HepG2 (cell line): Measurements from ENCODE around the gene SYTL1. TPM values are rescaled to one million over a fixed set of nuclear protein-coding genes. Genes with fewer than 3 reads are reported as not detected.

Source experiments
- ATAC-seq: fragments of 200-7000 bp; cut with Tn5 transposase; 3 replicates; pipeline ENCODE4 v1.9.1; 2020; ENCODE audit warnings: mild to moderate bottlenecking, moderate library complexity
- BruUV-seq: library from RNA; stranded (reverse); fragments of 400-500 nt; replicated peaks from 2 replicates; lab custom pipeline; 2021; lab: Mats Ljungman, UMichigan
- CTCF ChIA-PET: fragments of 300-600 bp; formaldehyde crosslinking; extraction: SDS; loops from one replicate; lab custom pipeline; 2021; ENCODE audit warnings: low total read pairs, inconsistent platforms, low intra/inter-chr PET ratio; lab: Yijun Ruan, JAX
- POLR2A ChIA-PET: fragments of 350-600 bp; sonication (Branson Sonifier 250); formaldehyde crosslinking; loops from one replicate; lab custom pipeline; 2020; ENCODE audit warnings: antibody characterized with exemption, inconsistent platforms; lab: Yijun Ruan, JAX
- DNase-seq: peaks from one replicate; pipeline ENCODE4 v3.0.0-alpha.2; 2015; ENCODE audit warnings: low spot score
- FAIRE-seq: peaks from 3 replicates; lab custom pipeline; 2011; peaks lifted over from hg19 to GRCh38; lab: Jason Lieb, UNC
- H2AFZ ChIP-seq: one replicate; pipeline ENCODE4 v1.6.1; 2011; ENCODE audit warnings: low read length, inconsistent platforms
- H3K27ac ChIP-seq: fragments of 300-600 bp; 3 replicates; pipeline ENCODE4 v1.8.0; 2011; ENCODE audit warnings: mixed run types, mild to moderate bottlenecking, mixed read lengths, low read length, inconsistent platforms; ENCODE audit not compliant: insufficient read depth; ENCODE audit errors: extremely low read length
- H3K27me3 ChIP-seq, 2 experiments: fragments of 200-600 bp in 1 of 2; 2 replicates in 1 of 2; 3 replicates in 1 of 2; pipeline versions ENCODE4 v1.6.0 to v1.8.0; 2011; ENCODE audit warnings: low read length in 2 of 2, mild to moderate bottlenecking in 2 of 2, moderate library complexity in 2 of 2, inconsistent platforms in 1 of 2; ENCODE audit not compliant: insufficient read depth in 2 of 2, control insufficient read depth in 1 of 2
- H3K36me3 ChIP-seq, 2 experiments: fragments of 200-600 bp in 1 of 2; replicated peaks in 1 of 2; 2 replicates in 1 of 2; 3 replicates in 1 of 2; pipeline versions ENCODE4 v1.5.1 to v1.8.0; 2011; ENCODE audit warnings: low read length in 2 of 2, inconsistent platforms in 1 of 2; ENCODE audit not compliant: insufficient read depth in 2 of 2, control insufficient read depth in 1 of 2
- H3K4me1 ChIP-seq: 2 replicates; pipeline ENCODE4 v1.5.1; 2012; ENCODE audit warnings: low read length, inconsistent platforms; ENCODE audit not compliant: insufficient read depth
- H3K4me2 ChIP-seq: 2 replicates; pipeline ENCODE4 v1.6.0; 2011; ENCODE audit warnings: low read depth, low read length, inconsistent platforms
- H3K4me3 ChIP-seq, 3 experiments: fragments of 200-600 bp in 1 of 3; sonication (generic), shearing (Covaris generic) in 1 of 3; replicated peaks in 1 of 3; 2 replicates each; pipeline ENCODE4 v1.5.1; 2011 to 2016; ENCODE audit warnings: low read length in 3 of 3, inconsistent platforms in 2 of 3, low read depth in 2 of 3, mild to moderate bottlenecking in 2 of 3, control low read depth in 1 of 3, mixed read lengths in 1 of 3; ENCODE audit not compliant: insufficient read depth in 1 of 3
- H3K79me2 ChIP-seq: one replicate; pipeline ENCODE4 v1.6.1; 2011; ENCODE audit warnings: low read length, inconsistent platforms; ENCODE audit not compliant: insufficient read depth
- H3K9ac ChIP-seq: 2 replicates; pipeline ENCODE4 v1.6.0; 2011; ENCODE audit warnings: mild to moderate bottlenecking, low read depth, low read length, inconsistent platforms; ENCODE audit not compliant: insufficient read depth
- H3K9me3 ChIP-seq: 2 replicates; pipeline ENCODE4 v1.5.1; 2012; ENCODE audit warnings: mild to moderate bottlenecking, low read length
- H4K20me1 ChIP-seq: 2 replicates; pipeline ENCODE4 v1.6.0; 2011; ENCODE audit warnings: inconsistent platforms, mild to moderate bottlenecking, low read length, moderate library complexity; ENCODE audit not compliant: insufficient read depth
- ATRX ChIP-seq: sonication (generic); formaldehyde crosslinking; IDR thresholded peaks from 2 replicates; pipeline ENCODE4 v1.4.0; 2020; ENCODE audit warnings: missing genetic modification reagents, borderline replicate concordance
- CCDC6 ChIP-seq: sonication (generic); formaldehyde crosslinking; IDR thresholded peaks from 2 replicates; pipeline ENCODE4 v1.8.1; 2022; ENCODE audit warnings: mild to moderate bottlenecking, missing genetic modification reagents, moderate library complexity
- E2F1 ChIP-seq: sonication (generic); formaldehyde crosslinking; IDR thresholded peaks from 2 replicates; pipeline ENCODE4 v1.5.0; 2020; ENCODE audit warnings: missing genetic modification reagents
- ZBTB46 ChIP-seq: sonication (generic); formaldehyde crosslinking; IDR thresholded peaks from 2 replicates; pipeline ENCODE4 v1.4.0; 2020; ENCODE audit warnings: mild to moderate bottlenecking, missing genetic modification reagents, borderline replicate concordance
- WGBS: methylation state at CpG from one replicate; pipeline ENCODE4 v1.1.6; 2017; ENCODE audit warnings: low lambda C conversion rate; 5-methylcytosine and 5-hydroxymethylcytosine counted together
- in situ Hi-C: cut with HindIII; loops from 2 replicates; pipeline ENCODE4 v1.10.0; 2017; ENCODE audit warnings: low pct_unique_long_range_greater_than_20kb; ENCODE audit not compliant: extremely low pct_ligation_motif_present
- intact Hi-C: fragments of 100-400 bp; cut with micrococcal nuclease; formaldehyde crosslinking; loops from one replicate; pipeline ENCODE4 v1.10.0; 2022; ENCODE audit not compliant: unreplicated experiment
- polyA plus RNA-seq, 8 experiments: library from polyadenylated mRNA; depleted of rRNA in 3 of 8; stranded (reverse) in 7 of 8; unstranded in 1 of 8; fragments of >200 nt; fragmentation: Illumina TruSeq in 4 of 8; extraction: Trizol in 4 of 8; gene quantifications; 2 replicates each; pipeline versions ENCODE4 v1.2.1 to v1.2.3, GENCODE V29; 2011 to 2016; ENCODE audit warnings: low read depth in 4 of 8, missing spikeins in 1 of 8, mixed read lengths in 1 of 8; ENCODE audit not compliant: insufficient read depth in 1 of 8
- total RNA-seq, 5 experiments: library from RNA; depleted of rRNA; stranded (reverse); fragments of >200 nt; fragmentation: Illumina TruSeq; extraction: Trizol; gene quantifications; 2 replicates each; pipeline ENCODE4 v1.2.3, GENCODE V29; 2016; ENCODE audit warnings: low read depth in 1 of 5

SYTL1 gene
- total and polyA plus RNA-seq, 2 of the 13 experiments (the other 11 are each of a cell fraction or from before 2014, with no cell fraction given), result 11.1 to 17.8 TPM

DNA sequence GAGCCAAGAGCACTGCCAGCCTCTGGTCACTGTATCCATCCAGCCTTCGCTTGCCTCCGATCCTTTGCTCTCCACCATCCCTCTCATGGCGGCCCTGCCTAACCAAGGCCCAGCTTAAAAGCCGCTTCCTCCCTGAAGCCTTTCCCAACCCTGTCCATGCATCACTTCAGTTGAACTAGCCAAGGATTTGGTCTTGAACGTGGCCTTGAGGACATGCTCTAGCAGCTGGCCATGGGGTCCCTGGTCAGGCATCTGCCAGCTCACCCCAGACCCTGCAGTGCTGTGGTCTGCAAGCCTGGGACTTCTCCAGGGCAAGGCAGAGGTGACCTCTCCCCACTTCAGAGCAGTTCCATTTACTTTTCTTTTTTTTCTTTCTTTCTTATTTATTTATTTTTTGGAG lies 5.1 kb upstream of the SYTL1 start (continued):
- TF ChIP-seq CCDC6 (no peak), ZBTB46 (no peak)

- 98% methylated on average over 5 of the region's 6 CpGs for WGBS
- intact Hi-C loops, result no loop called here
Observed at GRCh38 chr1:27338751-27339150, 3.1 kb upstream of the SYTL1 start.

More at GRCh38 chr1:27338751-27339150, 3.1 kb upstream of the SYTL1 start:
- no TSS peak for BruUV-seq
- Histone ChIP-seq H3K27ac (no peak overlapping the region), H3K36me3 (peaks cover 15 to 20% of the 10 kb centered on the region in 2 experiments; a peak in 4 of 5 replicates), H4K20me1 (no peaks in the 10 kb centered on the region), H2AFZ (no peak overlapping the region), H3K4me2 (no peak overlapping the region), H3K9ac (no peak overlapping the region), H3K9me3 (no peaks in the 10 kb centered on the region), H3K4me3 (no peak overlapping the region), H3K27me3 (no peaks in the 10 kb centered on the region; a peak in 1 of 5 replicates), H3K4me1 (peaks cover 16% of the 10 kb centered on the region), H3K79me2 (no peaks in the 10 kb centered on the region)
- DNase-seq (no peak), FAIRE-seq (no peak), ATAC-seq (no peak)
- in situ Hi-C loops, result no loop called here
- TF ChIP-seq ATRX (CRISPR knock-in tag) (no peak), E2F1 (CRISPR knock-in tag) (no peak)
- ChIA-PET CTCF (no interaction called here), POLR2A (no interaction called here)
